Parathyroid adenoma (tissue), 2 donors: ENCODE measurements around the gene ZIC4.

Experiments
- H2AFZ ChIP-seq: fragments of 300-600 bp; sonication (generic); one replicate; pipeline ENCODE4 v1.7.0; 2017; ENCODE audit warnings: antibody characterized with exemption, mild to moderate bottlenecking
- H3K27ac ChIP-seq: fragments of 300-600 bp; sonication (generic); one replicate; pipeline ENCODE4 v1.7.0; 2017
- H3K27me3 ChIP-seq: fragments of 300-600 bp; sonication (generic); one replicate; pipeline ENCODE4 v1.7.0; 2017; ENCODE audit warnings: low read length; ENCODE audit not compliant: control insufficient read depth, insufficient read depth
- H3K36me3 ChIP-seq: fragments of 300-600 bp; sonication (generic); one replicate; pipeline ENCODE4 v1.7.0; 2017; ENCODE audit warnings: low read length; ENCODE audit not compliant: control insufficient read depth, insufficient read depth
- H3K4me1 ChIP-seq: fragments of 300-600 bp; sonication (generic); one replicate; pipeline ENCODE4 v1.7.0; 2017; ENCODE audit warnings: control low read depth
- H3K4me2 ChIP-seq: fragments of 300-600 bp; sonication (generic); one replicate; pipeline ENCODE4 v1.7.0; 2017; ENCODE audit warnings: low read length
- H3K4me3 ChIP-seq: fragments of 300-600 bp; sonication (generic); one replicate; pipeline ENCODE4 v1.7.0; 2017; ENCODE audit warnings: low read depth, low read length
- H3K79me2 ChIP-seq: fragments of 300-600 bp; sonication (generic); one replicate; pipeline ENCODE4 v1.7.0; 2017; ENCODE audit warnings: control low read depth
- H3K9ac ChIP-seq: fragments of 300-600 bp; sonication (generic); one replicate; pipeline ENCODE4 v1.7.0; 2017; ENCODE audit warnings: mild to moderate bottlenecking
- H3K9me3 ChIP-seq: fragments of 300-600 bp; sonication (generic); one replicate; pipeline ENCODE4 v1.7.0; 2017; ENCODE audit warnings: low read length; ENCODE audit not compliant: control insufficient read depth
- TF ChIP-seq, protein P1 (sequence below): fragments of 300-600 bp; sonication (generic); IDR thresholded peaks from one replicate; pipeline ENCODE4 v1.7.0; 2017; ENCODE audit warnings: antibody characterized with exemption, mild to moderate bottlenecking
- donor health status: primary hyperparathyroidism.

Gene ZIC4

DNA sequence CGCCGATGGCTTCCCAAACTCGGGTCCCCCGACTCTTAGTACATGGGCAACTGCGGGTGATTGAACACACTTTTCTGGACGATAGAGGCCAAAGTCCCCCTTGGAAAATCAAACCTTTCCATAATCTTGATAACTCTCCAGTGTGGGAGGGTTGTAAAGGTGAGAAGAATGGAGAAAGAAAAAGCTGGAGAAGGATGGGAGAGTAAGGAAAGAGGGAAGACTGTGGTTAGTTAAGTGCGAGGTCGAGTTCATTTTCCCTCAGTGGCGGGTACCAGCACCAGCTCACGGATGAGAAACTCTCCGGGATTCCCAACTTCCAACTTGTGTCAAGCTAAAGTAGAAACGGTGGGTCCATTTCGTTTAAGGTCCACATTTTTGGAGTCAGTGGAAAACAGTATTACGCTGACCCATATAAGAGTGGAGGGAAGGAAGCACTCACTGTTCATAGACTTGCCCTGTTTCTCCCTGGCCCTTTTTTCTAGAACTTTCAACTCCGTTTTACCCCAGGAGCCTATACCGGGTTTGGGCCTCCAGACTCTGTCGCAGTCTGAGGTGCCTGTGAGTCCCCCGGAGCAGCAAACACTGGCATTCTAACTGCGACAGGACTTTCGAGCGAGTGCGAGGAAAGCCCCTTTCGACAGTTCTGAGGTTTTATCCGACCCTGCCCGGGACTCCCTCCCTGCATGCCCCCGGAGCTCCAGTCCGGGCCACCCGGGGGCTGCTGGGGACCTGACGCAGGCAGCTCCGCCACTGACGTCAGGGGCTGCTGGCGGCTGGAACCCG lies 17.6 kb upstream of the ZIC4 start:
- no peaks in the 10 kb centered on the region for H3K79me2 ChIP-seq
- TF ChIP-seq, protein P1, sequence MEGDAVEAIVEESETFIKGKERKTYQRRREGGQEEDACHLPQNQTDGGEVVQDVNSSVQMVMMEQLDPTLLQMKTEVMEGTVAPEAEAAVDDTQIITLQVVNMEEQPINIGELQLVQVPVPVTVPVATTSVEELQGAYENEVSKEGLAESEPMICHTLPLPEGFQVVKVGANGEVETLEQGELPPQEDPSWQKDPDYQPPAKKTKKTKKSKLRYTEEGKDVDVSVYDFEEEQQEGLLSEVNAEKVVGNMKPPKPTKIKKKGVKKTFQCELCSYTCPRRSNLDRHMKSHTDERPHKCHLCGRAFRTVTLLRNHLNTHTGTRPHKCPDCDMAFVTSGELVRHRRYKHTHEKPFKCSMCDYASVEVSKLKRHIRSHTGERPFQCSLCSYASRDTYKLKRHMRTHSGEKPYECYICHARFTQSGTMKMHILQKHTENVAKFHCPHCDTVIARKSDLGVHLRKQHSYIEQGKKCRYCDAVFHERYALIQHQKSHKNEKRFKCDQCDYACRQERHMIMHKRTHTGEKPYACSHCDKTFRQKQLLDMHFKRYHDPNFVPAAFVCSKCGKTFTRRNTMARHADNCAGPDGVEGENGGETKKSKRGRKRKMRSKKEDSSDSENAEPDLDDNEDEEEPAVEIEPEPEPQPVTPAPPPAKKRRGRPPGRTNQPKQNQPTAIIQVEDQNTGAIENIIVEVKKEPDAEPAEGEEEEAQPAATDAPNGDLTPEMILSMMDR, result no peak
- peaks cover 5% of the 10 kb centered on the region for H3K27me3 ChIP-seq
- H3K4me1 ChIP-seq, result no peaks in the 10 kb centered on the region
- no peaks in the 10 kb centered on the region for H3K36me3 ChIP-seq
- H3K9ac ChIP-seq, result no peak overlapping the region
- H2AFZ ChIP-seq, result no peak overlapping the region
- no peak overlapping the region for H3K4me2 ChIP-seq
- no peak overlapping the region for H3K4me3 ChIP-seq
- H3K9me3 ChIP-seq, result peaks cover 4% of the 10 kb centered on the region
- no peak overlapping the region for H3K27ac ChIP-seq

DNA sequence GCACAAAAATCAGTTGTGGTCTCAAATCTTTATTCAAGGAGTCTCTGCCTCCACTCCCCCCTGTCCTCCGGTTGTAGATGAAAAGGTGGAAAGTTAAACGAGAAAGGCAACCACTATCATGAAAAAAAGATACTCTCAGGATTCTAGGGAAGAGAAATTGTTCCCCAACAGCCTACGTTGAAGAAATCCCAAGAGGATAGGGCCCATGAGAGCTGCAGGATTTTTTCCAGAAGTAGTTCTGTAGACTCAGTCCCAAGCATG lies 17.1 kb upstream of the ZIC4 start:
- TF ChIP-seq, protein P1, result no peak
- Histone ChIP-seq H3K4me3 (no peak overlapping the region), H3K36me3 (no peaks in the 10 kb centered on the region), H3K79me2 (no peaks in the 10 kb centered on the region), H3K27me3 (peaks cover 5% of the 10 kb centered on the region), H3K27ac (no peak overlapping the region), H2AFZ (no peak overlapping the region), H3K9me3 (peaks cover 4% of the 10 kb centered on the region), H3K9ac (no peak overlapping the region), H3K4me1 (no peaks in the 10 kb centered on the region), H3K4me2 (no peak overlapping the region)

DNA sequence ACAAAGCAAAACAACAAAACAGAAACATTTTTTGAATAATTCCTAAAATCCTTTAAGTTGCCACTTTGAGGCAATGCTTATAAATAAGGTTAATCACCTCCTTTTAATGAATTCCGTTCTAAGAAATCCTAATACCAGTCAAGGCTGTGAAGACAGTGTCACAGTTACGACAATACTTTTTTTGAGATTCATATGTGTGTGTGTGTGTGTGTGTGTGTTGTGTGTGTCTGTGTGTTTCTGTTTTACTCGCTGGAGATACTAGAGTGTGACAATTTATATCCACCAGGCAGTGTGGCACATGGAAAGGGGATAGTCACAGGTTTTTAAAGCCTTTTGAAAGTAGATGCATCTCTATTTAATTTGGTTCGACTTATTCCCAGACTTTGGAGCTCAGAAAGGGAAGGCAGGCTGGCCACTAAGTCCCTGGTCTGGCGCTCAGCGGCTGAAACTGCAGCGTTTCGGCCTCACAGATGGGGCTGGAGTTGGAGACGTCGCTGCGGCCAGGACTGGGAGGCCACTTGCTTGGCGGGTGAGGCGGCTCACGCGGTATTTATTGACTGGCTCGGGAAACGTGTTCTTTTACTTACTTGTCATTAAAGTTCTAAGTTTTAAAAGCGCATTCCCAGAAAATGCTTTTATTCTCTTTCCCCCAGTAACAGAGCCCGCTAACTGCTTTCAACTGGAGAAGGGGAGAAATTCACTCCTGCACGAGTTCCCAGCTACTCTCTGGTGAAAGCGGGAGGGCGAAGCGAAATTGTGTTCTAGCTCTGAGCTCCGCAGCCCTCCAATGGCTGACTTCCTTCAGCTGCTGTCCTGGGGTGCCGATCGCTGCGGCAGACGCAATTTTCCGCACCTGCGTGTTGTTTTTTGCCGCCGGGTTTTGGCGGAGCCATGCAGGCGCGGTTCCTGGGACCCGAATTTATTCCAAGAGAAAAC lies 16.5 kb upstream of the ZIC4 start:
- TF ChIP-seq, protein P1, result no peak
- Histone ChIP-seq H3K36me3 (no peaks in the 10 kb centered on the region), H3K9ac (no peak overlapping the region), H2AFZ (no peak overlapping the region), H3K4me2 (no peak overlapping the region), H3K79me2 (no peaks in the 10 kb centered on the region), H3K27ac (no peak overlapping the region), H3K4me3 (no peak overlapping the region), H3K4me1 (no peaks in the 10 kb centered on the region), H3K27me3 (peaks cover 5% of the 10 kb centered on the region), H3K9me3 (peaks cover 4% of the 10 kb centered on the region)

DNA sequence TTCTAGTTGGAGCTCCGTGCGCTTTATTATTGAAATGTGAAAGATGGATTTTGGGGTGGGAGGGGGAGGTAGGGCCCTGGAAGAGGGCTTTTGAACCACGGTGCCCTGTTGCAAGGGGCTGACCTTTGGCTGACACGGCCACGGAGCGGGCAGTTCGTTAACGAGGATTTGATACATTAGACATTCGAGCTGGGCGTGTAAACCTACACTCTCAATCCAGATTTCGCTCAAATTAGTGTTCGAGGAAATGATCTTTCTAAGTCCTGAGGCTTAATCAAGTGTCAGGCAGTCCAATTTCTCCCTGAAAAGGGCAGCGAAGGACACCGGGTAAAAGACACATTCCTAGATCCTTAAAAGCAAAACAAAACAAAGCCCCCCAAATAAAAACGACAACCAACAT lies 15.9 kb upstream of the ZIC4 start:
- H3K27me3 ChIP-seq, result peaks cover 5% of the 10 kb centered on the region

More for the DNA sequence above, 15.9 kb upstream of the ZIC4 start:
- H3K9ac ChIP-seq, result no peak overlapping the region
- H3K4me2 ChIP-seq, result no peak overlapping the region
- no peaks in the 10 kb centered on the region for H3K36me3 ChIP-seq
- H3K4me1 ChIP-seq, result no peaks in the 10 kb centered on the region
- H3K79me2 ChIP-seq, result no peaks in the 10 kb centered on the region
- peaks cover 4% of the 10 kb centered on the region for H3K9me3 ChIP-seq
- no peak overlapping the region for H2AFZ ChIP-seq
- no peak overlapping the region for H3K27ac ChIP-seq
- H3K4me3 ChIP-seq, result no peak overlapping the region
- TF ChIP-seq, protein P1, result no peak
